ENCODE data around the gene PAM.
A peak's percentile ranks its signal among the peaks of the same experiment; 100 is the strongest.
"Not testable (repeated sequence)": the region's sequence is repeated elsewhere in the genome, so short reads cannot be mapped to it uniquely, and the experiment has no call there.

The PAM gene

DNA sequence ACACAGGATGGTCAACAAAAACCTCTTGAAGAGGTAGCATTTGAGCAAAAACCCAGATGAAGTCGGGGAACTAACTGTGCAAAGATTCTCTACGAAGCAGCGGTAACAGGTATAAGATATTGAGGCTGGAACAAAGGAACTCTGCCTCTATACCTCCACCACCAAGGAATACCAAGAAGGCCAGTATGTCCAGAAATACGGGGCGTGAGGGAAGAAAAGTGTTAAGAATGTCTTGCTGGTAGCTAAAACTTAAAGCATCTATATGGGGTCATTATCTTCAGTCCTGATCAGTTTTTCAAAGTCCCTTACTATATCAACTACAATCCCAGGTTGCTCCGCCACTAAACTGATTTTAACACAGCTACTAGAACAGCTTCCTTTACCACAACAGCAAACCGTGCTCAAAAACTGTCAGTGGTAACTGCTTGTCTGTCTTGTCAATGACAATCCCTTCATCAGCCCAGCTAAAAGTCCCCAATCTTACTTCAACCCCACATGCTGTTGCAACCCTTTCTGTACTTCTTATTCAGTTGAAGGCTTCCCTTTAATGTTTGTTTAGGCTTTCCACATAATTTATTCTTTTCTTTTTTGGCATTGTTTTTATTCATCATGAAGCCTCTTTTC, 9.4 kb downstream of the PAM start:
- H3K27me3 ChIP-seq (ENCODE audit: insufficient read depth, low read length) = no peaks in the 10 kb centered on the region
- H2AFZ ChIP-seq (ENCODE audit: low read length, unreplicated experiment) = no peak overlapping the region
- no peak overlapping the region for H3K27ac ChIP-seq (ENCODE audit: low read depth, low read length)
- peaks cover 37% of the 10 kb centered on the region for H3K4me1 ChIP-seq (ENCODE audit: control insufficient read depth, insufficient read depth, low read length, unreplicated experiment)
- peaks cover 81% of the 10 kb centered on the region for H3K79me2 ChIP-seq (ENCODE audit: control insufficient read depth, insufficient read depth, low read length, unreplicated experiment)
- H3K36me3 ChIP-seq (ENCODE audit: insufficient read depth, low read length) = no peaks in the 10 kb centered on the region
- H3K4me3 ChIP-seq (ENCODE audit: low read depth, low read length) = no peak overlapping the region

DNA sequence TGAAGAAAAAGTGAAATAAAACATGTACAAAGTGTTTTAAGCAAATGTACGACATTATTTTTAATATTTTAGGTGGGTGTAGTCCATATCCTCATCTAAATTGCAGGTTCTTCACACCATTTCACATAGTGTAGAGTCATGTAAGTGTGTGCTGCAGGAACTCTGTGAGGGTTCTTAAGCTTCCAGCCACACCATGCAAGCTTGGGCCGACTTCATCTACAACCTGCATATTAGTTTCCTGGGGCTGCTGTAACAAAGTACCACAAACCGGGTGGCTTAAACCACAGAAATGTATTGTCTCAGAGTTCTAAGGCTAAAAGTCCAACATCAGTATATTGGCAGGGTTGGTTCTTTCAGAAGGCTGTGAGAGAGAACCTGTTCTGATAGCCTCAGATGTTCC, 10.2 kb downstream of the PAM start:
- H3K4me1 ChIP-seq (ENCODE audit: control insufficient read depth, insufficient read depth, low read length, unreplicated experiment) = peaks cover 31% of the 10 kb centered on the region
- H2AFZ ChIP-seq (ENCODE audit: low read length, unreplicated experiment) = no peak overlapping the region
- peaks cover 77% of the 10 kb centered on the region for H3K79me2 ChIP-seq (ENCODE audit: control insufficient read depth, insufficient read depth, low read length, unreplicated experiment)
- H3K4me3 ChIP-seq (ENCODE audit: low read depth, low read length) = no peak overlapping the region
- no peaks in the 10 kb centered on the region for H3K36me3 ChIP-seq (ENCODE audit: insufficient read depth, low read length)
- H3K27ac ChIP-seq (ENCODE audit: low read depth, low read length) = no peak overlapping the region
- no peaks in the 10 kb centered on the region for H3K27me3 ChIP-seq (ENCODE audit: insufficient read depth, low read length)

DNA sequence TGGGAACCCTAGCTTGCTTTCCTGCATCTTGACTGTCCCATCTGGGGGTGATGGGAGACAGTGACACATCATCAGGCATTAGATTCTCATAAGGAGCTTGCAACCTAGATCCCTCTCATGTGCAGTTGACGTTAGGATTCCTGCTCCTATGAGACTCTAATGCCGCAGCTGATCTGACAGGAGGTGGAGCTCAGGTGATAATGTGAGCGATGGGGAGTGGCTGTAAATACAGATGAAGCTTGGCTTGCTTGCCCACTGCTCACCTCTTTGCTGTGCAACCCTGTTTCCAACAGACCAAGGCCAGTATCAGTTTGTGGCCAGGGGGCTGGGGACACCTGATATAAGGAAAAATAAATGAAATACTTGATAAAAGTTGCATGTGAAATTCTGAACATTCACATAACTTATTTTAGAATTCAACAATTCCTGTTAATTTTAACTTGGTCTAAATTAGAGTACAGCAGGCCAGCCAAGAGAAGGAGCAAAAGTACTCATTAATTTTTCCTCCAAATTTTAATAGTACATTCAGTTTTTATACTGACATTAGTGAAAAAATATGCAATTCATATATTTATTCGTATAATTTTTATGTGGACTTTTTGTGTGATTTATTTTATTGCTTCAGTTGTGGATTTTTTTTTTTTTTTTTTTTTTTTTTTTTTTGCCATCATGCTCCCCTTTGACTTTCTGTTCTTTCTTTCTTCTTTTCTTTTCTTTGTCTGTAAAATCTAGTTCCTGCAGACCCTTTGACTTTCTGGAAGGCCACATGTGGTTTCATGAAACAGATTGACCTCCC, 11.4 kb downstream of the PAM start:
- Histone ChIP-seq H3K4me1 (ENCODE audit: control insufficient read depth, insufficient read depth, low read length, unreplicated experiment) (peaks cover 31% of the 10 kb centered on the region), H3K36me3 (ENCODE audit: insufficient read depth, low read length) (no peaks in the 10 kb centered on the region), H3K79me2 (ENCODE audit: control insufficient read depth, insufficient read depth, low read length, unreplicated experiment) (peaks cover 77% of the 10 kb centered on the region), H3K27ac (ENCODE audit: low read depth, low read length) (no peak overlapping the region), H3K4me3 (ENCODE audit: low read depth, low read length) (no peak overlapping the region), H2AFZ (ENCODE audit: low read length, unreplicated experiment) (no peak overlapping the region), H3K27me3 (ENCODE audit: insufficient read depth, low read length) (no peaks in the 10 kb centered on the region)

DNA sequence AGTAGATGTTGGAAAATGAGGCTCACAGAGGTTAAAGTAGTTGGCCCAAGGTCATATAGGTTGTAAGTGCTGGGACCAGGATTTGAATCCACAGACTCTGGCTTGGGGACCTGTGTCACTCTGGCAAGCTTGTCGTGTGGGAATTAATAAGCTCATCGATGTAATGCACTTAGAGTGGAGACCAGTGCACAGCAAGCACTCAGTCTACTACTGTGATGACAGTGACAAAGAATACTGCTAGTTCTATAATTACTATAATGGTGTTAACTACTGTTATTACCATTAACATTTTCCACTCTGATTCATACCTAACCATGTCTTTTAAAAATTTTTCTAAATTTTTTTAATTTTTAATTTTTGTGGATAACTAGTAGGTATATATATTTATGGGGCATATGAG, 12.8 kb downstream of the PAM start:
- H2AFZ ChIP-seq (ENCODE audit: low read length, unreplicated experiment) = no peak overlapping the region
- H3K79me2 ChIP-seq (ENCODE audit: control insufficient read depth, insufficient read depth, low read length, unreplicated experiment) = peaks cover 79% of the 10 kb centered on the region
- no peak overlapping the region for H3K27ac ChIP-seq (ENCODE audit: low read depth, low read length)
- H3K27me3 ChIP-seq (ENCODE audit: insufficient read depth, low read length) = no peaks in the 10 kb centered on the region
- H3K4me3 ChIP-seq (ENCODE audit: low read depth, low read length) = no peak overlapping the region
- H3K36me3 ChIP-seq (ENCODE audit: insufficient read depth, low read length) = no peaks in the 10 kb centered on the region
- peaks cover 27% of the 10 kb centered on the region for H3K4me1 ChIP-seq (ENCODE audit: control insufficient read depth, insufficient read depth, low read length, unreplicated experiment)

DNA sequence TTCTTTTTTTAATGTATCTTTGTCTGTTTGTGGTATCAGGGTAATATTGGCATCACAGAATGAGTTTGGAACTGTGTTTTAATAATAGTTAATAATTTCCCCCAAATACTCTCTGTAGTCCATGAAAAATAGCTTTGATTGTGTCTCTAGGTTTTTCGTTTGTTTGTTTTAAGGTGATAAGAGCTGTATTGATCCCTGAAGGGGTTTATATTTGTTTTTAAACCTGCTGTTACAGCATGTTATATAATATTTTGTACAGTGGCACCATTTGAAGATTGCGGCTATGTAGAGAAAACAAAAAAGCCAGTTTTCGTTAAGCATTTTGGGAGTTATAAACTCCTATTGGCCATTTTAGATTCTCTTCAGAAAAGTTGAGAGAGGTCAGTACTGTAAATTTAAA, 15.7 kb downstream of the PAM start:
- Histone ChIP-seq H3K27ac (ENCODE audit: low read depth, low read length) (no peak overlapping the region), H2AFZ (ENCODE audit: low read length, unreplicated experiment) (no peak overlapping the region), H3K79me2 (ENCODE audit: control insufficient read depth, insufficient read depth, low read length, unreplicated experiment) (peaks cover 69% of the 10 kb centered on the region), H3K27me3 (ENCODE audit: insufficient read depth, low read length) (no peaks in the 10 kb centered on the region), H3K36me3 (ENCODE audit: insufficient read depth, low read length) (peaks cover 6% of the 10 kb centered on the region; the same call in 1 of the 2 replicates), H3K4me1 (ENCODE audit: control insufficient read depth, insufficient read depth, low read length, unreplicated experiment) (peaks cover 20% of the 10 kb centered on the region), H3K4me3 (ENCODE audit: low read depth, low read length) (no peak overlapping the region)

DNA sequence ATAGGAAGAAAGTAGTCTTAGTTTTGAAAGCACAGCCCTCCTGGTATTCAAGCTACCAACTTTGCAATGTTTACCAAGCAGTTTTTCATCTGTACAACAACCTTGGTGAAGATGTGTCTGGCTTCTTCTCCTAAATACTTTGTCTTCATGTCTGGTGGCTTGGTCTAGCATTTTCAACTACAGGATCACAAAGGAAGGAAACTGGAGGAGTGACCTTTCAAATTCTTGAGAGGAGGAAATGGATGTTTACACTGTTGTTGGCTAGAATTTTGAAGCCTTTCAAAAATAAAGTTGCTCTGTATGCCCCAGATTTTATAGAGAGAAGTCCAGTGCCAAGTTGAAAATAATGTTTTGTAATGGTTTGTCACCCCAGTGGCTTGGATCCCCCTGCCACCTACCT, 16.3 kb downstream of the PAM start:
- Histone ChIP-seq H3K27me3 (ENCODE audit: insufficient read depth, low read length) (no peaks in the 10 kb centered on the region), H3K27ac (ENCODE audit: low read depth, low read length) (peak overlapping the region; percentile 21; the same call in 1 of the 2 replicates), H3K79me2 (ENCODE audit: control insufficient read depth, insufficient read depth, low read length, unreplicated experiment) (peaks cover 69% of the 10 kb centered on the region), H2AFZ (ENCODE audit: low read length, unreplicated experiment) (no peak overlapping the region), H3K36me3 (ENCODE audit: insufficient read depth, low read length) (peaks cover 6% of the 10 kb centered on the region; the same call in 1 of the 2 replicates), H3K4me3 (ENCODE audit: low read depth, low read length) (peak overlapping the region; percentile 4; the same call in 1 of the 2 replicates), H3K4me1 (ENCODE audit: control insufficient read depth, insufficient read depth, low read length, unreplicated experiment) (peaks cover 20% of the 10 kb centered on the region)

DNA sequence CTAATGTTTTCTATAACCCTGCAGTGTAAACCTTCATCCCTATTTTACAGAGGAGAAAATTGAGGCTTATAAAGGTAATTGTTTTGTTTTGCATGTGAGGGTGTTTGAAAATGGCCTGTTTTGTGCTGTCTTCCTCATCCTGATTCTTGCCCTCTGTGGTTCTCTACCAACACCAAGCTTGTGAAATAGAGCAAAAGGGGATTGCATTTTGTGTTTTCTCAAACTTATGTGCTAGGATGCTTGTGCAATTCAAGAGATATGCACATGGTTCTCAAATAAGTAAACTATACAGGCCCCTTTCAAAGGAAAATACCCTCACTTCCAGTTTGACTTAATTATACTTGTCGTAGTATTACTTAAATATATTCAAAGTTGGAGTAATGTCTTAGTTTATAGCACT, 17.2 kb downstream of the PAM start:
- Histone ChIP-seq H3K4me3 (ENCODE audit: low read depth, low read length) (no peak overlapping the region), H3K4me1 (ENCODE audit: control insufficient read depth, insufficient read depth, low read length, unreplicated experiment) (peaks cover 20% of the 10 kb centered on the region), H3K79me2 (ENCODE audit: control insufficient read depth, insufficient read depth, low read length, unreplicated experiment) (peaks cover 74% of the 10 kb centered on the region), H3K36me3 (ENCODE audit: insufficient read depth, low read length) (peaks cover 6% of the 10 kb centered on the region; the same call in 1 of the 2 replicates), H2AFZ (ENCODE audit: low read length, unreplicated experiment) (no peak overlapping the region), H3K27me3 (ENCODE audit: insufficient read depth, low read length) (no peaks in the 10 kb centered on the region), H3K27ac (ENCODE audit: low read depth, low read length) (no peak overlapping the region)

DNA sequence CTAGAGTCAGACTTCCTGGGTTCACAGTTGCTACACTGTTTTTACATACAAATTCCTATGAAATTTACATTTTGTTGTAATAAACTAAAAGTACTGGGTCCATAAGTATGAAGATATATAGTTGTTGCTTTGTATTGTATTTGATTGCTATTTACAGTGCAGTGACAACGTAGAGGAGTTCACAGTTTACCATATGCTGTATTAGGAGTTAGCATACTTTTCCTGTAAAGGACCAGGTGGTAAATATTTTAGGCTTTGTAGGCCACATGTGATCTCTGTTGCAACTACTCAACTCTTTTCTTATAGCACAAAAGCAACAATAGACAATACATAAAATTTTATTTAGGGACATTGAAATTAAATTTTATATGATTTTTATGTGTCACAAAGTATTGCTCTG, 18.0 kb downstream of the PAM start:
- peaks cover 25% of the 10 kb centered on the region for H3K4me1 ChIP-seq (ENCODE audit: control insufficient read depth, insufficient read depth, low read length, unreplicated experiment)
- H3K79me2 ChIP-seq (ENCODE audit: control insufficient read depth, insufficient read depth, low read length, unreplicated experiment) = peaks cover 75% of the 10 kb centered on the region
- no peaks in the 10 kb centered on the region for H3K27me3 ChIP-seq (ENCODE audit: insufficient read depth, low read length)
- H3K36me3 ChIP-seq (ENCODE audit: insufficient read depth, low read length) = peaks cover 6% of the 10 kb centered on the region; the same call in 1 of the 2 replicates
- H2AFZ ChIP-seq (ENCODE audit: low read length, unreplicated experiment) = no peak overlapping the region
- H3K27ac ChIP-seq (ENCODE audit: low read depth, low read length) = no peak overlapping the region
- no peak overlapping the region for H3K4me3 ChIP-seq (ENCODE audit: low read depth, low read length)

DNA sequence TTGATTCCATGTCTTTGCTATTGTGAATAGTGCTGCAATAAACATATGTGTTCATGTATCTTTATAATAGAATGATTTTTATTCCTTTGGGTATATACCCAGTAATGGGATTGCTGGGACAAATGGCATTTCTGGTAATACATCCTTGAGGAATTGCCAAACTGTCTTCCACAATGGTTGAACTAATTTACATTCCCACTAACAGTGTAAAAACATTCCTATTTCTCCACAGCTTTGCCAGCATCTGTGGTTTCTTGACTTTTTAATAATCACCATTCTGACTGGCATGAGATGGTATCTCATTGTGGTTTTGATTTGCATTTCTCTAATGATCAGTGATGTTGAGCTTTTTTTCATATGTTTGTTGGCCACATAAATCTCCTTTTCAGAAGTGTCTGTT, 20.7 kb downstream of the PAM start:
- Histone ChIP-seq H3K4me1 (ENCODE audit: control insufficient read depth, insufficient read depth, low read length, unreplicated experiment) (peaks cover 35% of the 10 kb centered on the region), H3K79me2 (ENCODE audit: control insufficient read depth, insufficient read depth, low read length, unreplicated experiment) (peaks cover 70% of the 10 kb centered on the region)
- H3K27me3 ChIP-seq (ENCODE audit: insufficient read depth, low read length); H3K4me3 ChIP-seq (ENCODE audit: low read depth, low read length); H3K27ac ChIP-seq (ENCODE audit: low read depth, low read length); H2AFZ ChIP-seq (ENCODE audit: low read length, unreplicated experiment); H3K36me3 ChIP-seq (ENCODE audit: insufficient read depth, low read length): not testable (repeated sequence)

DNA sequence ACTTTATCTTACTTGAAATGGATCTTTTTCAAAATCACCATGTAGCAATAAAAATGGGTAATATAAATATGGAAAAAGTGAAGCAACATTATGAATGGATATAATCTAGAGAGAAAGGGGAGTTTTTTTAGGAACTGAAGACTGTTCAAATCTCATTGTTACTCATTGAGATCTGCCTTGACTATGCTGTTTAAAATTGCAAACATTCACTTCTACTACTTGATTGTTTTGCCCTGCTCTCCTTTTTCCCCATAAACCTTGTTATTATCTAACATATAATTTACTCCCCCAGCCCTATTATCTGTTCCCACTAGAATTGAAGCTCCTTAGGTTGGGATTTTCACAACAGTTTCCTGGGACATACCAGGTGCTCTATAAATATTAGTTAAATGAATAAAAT, 22.0 kb downstream of the PAM start:
- H3K79me2 ChIP-seq (ENCODE audit: control insufficient read depth, insufficient read depth, low read length, unreplicated experiment) = peaks cover 66% of the 10 kb centered on the region
- no peak overlapping the region for H2AFZ ChIP-seq (ENCODE audit: low read length, unreplicated experiment)
- H3K27ac ChIP-seq (ENCODE audit: low read depth, low read length) = no peak overlapping the region
- no peaks in the 10 kb centered on the region for H3K27me3 ChIP-seq (ENCODE audit: insufficient read depth, low read length)
- H3K4me1 ChIP-seq (ENCODE audit: control insufficient read depth, insufficient read depth, low read length, unreplicated experiment) = peaks cover 26% of the 10 kb centered on the region
- H3K36me3 ChIP-seq (ENCODE audit: insufficient read depth, low read length) = peaks cover 6% of the 10 kb centered on the region; the same call in 1 of the 2 replicates
- H3K4me3 ChIP-seq (ENCODE audit: low read depth, low read length) = no peak overlapping the region

DNA sequence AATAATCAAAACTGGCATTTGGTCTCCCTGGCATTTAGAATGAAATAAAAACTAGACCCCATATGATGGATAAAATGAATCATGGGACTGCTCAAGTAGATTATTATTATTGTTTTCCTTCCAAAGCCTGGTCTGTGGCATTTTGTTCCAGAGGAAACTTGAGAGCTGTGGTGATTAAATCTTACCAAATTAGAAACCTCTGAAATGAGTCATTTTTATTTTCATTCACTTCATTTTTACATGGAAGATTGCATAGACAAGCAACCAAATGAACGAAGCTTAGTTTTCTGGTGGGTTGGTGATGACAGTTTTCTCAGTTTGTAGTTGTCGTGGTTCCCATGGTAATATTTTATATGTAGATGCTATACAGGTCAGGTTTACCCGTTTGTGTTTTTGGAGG, 23.4 kb downstream of the PAM start:
- peaks cover 64% of the 10 kb centered on the region for H3K79me2 ChIP-seq (ENCODE audit: control insufficient read depth, insufficient read depth, low read length, unreplicated experiment)
- peak overlapping the region; percentile 57 for H3K27ac ChIP-seq (ENCODE audit: low read depth, low read length)
- H3K4me3 ChIP-seq (ENCODE audit: low read depth, low read length) = 0 out of 2 replicates have a peak overlapping the region, but pooled peaks have one; percentile 0
- H3K27me3 ChIP-seq (ENCODE audit: insufficient read depth, low read length) = no peaks in the 10 kb centered on the region
- H3K36me3 ChIP-seq (ENCODE audit: insufficient read depth, low read length) = peaks cover 6% of the 10 kb centered on the region; the same call in 1 of the 2 replicates
- H2AFZ ChIP-seq (ENCODE audit: low read length, unreplicated experiment) = no peak overlapping the region
- peaks cover 23% of the 10 kb centered on the region for H3K4me1 ChIP-seq (ENCODE audit: control insufficient read depth, insufficient read depth, low read length, unreplicated experiment)
